Loucy (cell line): Measurements from ENCODE around the gene LMF1.

Experiments
- CTCF ChIP-seq: fragments of 200-600 bp; sonication (generic); conservative IDR thresholded peaks from 2 replicates; pipeline ENCODE4 v1.5.1; 2014; ENCODE audit warnings: mild to moderate bottlenecking, antibody characterized with exemption, low read length
- EZH2phosphoT487 ChIP-seq: fragments of 200-600 bp; IDR thresholded peaks from 2 replicates; pipeline ENCODE4 v1.6.1; 2018; ENCODE audit warnings: antibody characterized with exemption, mild to moderate bottlenecking, moderate library complexity, borderline replicate concordance

GRCh38 chr16:962901-963814 lies 7.6 kb downstream of the LMF1 start:
- TF ChIP-seq CTCF (no peak), EZH2phosphoT487 (no peak)
